ENCODE results near the gene MAP3K3.

Gene MAP3K3

DNA sequence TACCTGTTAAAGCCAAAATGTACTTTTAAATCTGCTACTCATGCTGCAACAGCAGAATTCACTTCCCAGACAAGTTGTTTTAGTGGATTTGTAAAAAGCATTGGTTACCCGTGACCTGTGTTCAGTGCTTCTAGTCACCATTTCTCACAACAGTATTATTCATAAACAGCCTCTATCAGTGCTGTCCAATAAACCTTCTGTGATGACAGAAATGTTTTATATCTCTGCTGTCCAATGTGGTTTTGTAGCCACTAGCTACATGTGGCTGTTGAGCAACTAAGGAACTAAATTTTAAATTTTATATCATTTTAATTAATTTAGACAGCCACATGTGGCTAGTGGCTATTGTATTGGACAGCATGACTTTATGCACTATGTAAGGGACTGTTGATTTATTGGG, 12.6 kb downstream of the MAP3K3 start:
- peaks cover 4 to 6% of the 10 kb centered on the region in 2 experiments for H3K36me3 ChIP-seq (ENCODE audit: control insufficient read depth in 1 of 2, insufficient read depth in 2 of 2, low read length in 2 of 2)
- H3K79me1 ChIP-seq (ENCODE audit: low read length) = no peaks in the 10 kb centered on the region
- no peak for DNase-seq
- H3K4me2 ChIP-seq (ENCODE audit: low read length) = no peak overlapping the region
- H3K27me3 ChIP-seq (ENCODE audit: insufficient read depth, low read length) = no peaks in the 10 kb centered on the region
- H3K14ac ChIP-seq (ENCODE audit: low read length) = no peak overlapping the region
- H4K8ac ChIP-seq (ENCODE audit: low read depth, low read length) = no peak overlapping the region
- H3K23ac ChIP-seq (ENCODE audit: low read length) = no peak overlapping the region
- no peak overlapping the region for H3K27ac ChIP-seq (ENCODE audit: low read depth, low read length)
- no peak overlapping the region for H4K12ac ChIP-seq (ENCODE audit: low read depth, low read length)
- no peaks in the 10 kb centered on the region for H3K79me2 ChIP-seq (ENCODE audit: control insufficient read depth, insufficient read depth, low read length, poor library complexity)
- H2BK120ac ChIP-seq (ENCODE audit: insufficient read depth, low read length, poor library complexity) = no peak overlapping the region
- no peak overlapping the region for H3K9ac ChIP-seq (ENCODE audit: low read length)
- no peaks in the 10 kb centered on the region for H3K9me3 ChIP-seq (ENCODE audit: insufficient read depth, low read depth, low read length)
- no peak overlapping the region for H2BK5ac ChIP-seq (ENCODE audit: low read depth, low read length, poor library complexity)
- H3K4me3 ChIP-seq (ENCODE audit: low read depth, low read length) = no peak overlapping the region
- no peak overlapping the region for H4K91ac ChIP-seq (ENCODE audit: low read depth, low read length)
- no peak overlapping the region for H2AFZ ChIP-seq (ENCODE audit: insufficient read depth, low read length, poor library complexity)
- peaks cover 3% of the 10 kb centered on the region in 2 experiments for H3K4me1 ChIP-seq (ENCODE audit: control insufficient read depth in 1 of 2, insufficient read depth in 2 of 2, low read length in 2 of 2)
- no peak overlapping the region for H3K4ac ChIP-seq (ENCODE audit: low read depth, low read length)
- WGBS (ENCODE audit: extremely low coverage, insufficient coverage, insufficient read length) = no CpG with 5 or more reads among the region's 1 CpG
- no peak overlapping the region for H2BK12ac ChIP-seq (ENCODE audit: low read length)
- H2AK5ac ChIP-seq (ENCODE audit: low read length) = no peak overlapping the region
- no peak overlapping the region for H3K18ac ChIP-seq (ENCODE audit: low read length)

DNA sequence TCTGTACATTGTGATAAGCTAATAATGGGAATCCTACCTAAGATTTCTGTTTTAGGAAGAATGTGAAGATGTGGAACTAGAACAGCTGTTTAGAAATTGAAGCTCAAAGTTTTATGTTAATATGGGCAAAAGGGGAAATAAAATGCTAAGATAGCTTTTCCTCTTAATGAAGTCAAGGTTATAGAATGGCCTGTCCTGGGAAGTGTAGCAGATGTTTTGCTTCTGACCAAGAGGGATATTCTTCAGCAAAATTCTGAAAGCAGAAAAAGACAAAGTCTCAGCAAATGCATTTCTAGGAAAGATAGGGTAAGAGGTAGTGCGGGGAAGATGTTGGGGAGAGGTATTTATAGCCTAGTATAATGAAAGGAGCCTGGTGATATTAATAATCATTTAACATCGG, 13.1 kb downstream of the MAP3K3 start:
- Histone ChIP-seq H4K8ac (ENCODE audit: low read depth, low read length) (no peak overlapping the region), H3K27ac (ENCODE audit: low read depth, low read length) (no peak overlapping the region), H3K4me3 (ENCODE audit: low read depth, low read length) (no peak overlapping the region), H3K27me3 (ENCODE audit: insufficient read depth, low read length) (no peaks in the 10 kb centered on the region), H4K12ac (ENCODE audit: low read depth, low read length) (no peak overlapping the region), H2AK5ac (ENCODE audit: low read length) (no peak overlapping the region), H3K4ac (ENCODE audit: low read depth, low read length) (no peak overlapping the region), H2BK120ac (ENCODE audit: insufficient read depth, low read length, poor library complexity) (no peak overlapping the region), H3K18ac (ENCODE audit: low read length) (no peak overlapping the region), H3K9ac (ENCODE audit: low read length) (no peak overlapping the region), H2BK12ac (ENCODE audit: low read length) (no peak overlapping the region), H3K4me2 (ENCODE audit: low read length) (no peak overlapping the region), H3K23ac (ENCODE audit: low read length) (no peak overlapping the region), H2BK5ac (ENCODE audit: low read depth, low read length, poor library complexity) (no peak overlapping the region), H2AFZ (ENCODE audit: insufficient read depth, low read length, poor library complexity) (no peak overlapping the region), H4K91ac (ENCODE audit: low read depth, low read length) (no peak overlapping the region), H3K4me1 (ENCODE audit: control insufficient read depth in 1 of 2, insufficient read depth in 2 of 2, low read length in 2 of 2) (peaks cover 3% of the 10 kb centered on the region in 2 experiments), H3K9me3 (ENCODE audit: insufficient read depth, low read depth, low read length) (no peaks in the 10 kb centered on the region), H3K36me3 (ENCODE audit: control insufficient read depth in 1 of 2, insufficient read depth in 2 of 2, low read length in 2 of 2) (peaks cover 4 to 6% of the 10 kb centered on the region in 2 experiments), H3K79me2 (ENCODE audit: control insufficient read depth, insufficient read depth, low read length, poor library complexity) (no peaks in the 10 kb centered on the region), H3K79me1 (ENCODE audit: low read length) (no peaks in the 10 kb centered on the region), H3K14ac (ENCODE audit: low read length) (no peak overlapping the region)
- WGBS (ENCODE audit: extremely low coverage, insufficient coverage, insufficient read length) = no CpG with 5 or more reads among the region's 2 CpGs
- DNase-seq = no peak

DNA sequence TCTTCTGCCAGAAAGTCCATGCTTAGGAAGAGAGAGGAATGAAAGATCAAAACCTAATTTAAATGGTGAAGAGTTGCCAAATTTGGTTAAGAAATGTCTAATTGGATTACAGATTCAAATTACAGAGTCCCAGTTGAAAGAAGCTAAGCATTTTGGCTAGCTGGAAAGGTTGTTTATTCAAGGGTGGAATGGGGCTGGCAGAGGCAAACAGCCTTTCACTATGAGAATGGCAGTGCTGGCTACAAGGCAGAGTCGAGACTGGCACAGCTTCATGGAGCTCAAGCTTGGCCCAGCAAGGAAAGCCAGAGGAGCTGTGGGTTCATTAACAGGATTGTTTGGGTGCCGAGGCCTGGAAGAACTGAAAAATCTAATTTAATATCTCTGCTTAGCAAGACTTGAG, 13.6 kb downstream of the MAP3K3 start:
- H3K9ac ChIP-seq (ENCODE audit: low read length) = no peak overlapping the region
- no peak overlapping the region for H3K4me3 ChIP-seq (ENCODE audit: low read depth, low read length)
- H4K12ac ChIP-seq (ENCODE audit: low read depth, low read length) = no peak overlapping the region
- no peak overlapping the region for H2BK5ac ChIP-seq (ENCODE audit: low read depth, low read length, poor library complexity)
- H3K27me3 ChIP-seq (ENCODE audit: insufficient read depth, low read length) = no peaks in the 10 kb centered on the region
- WGBS (ENCODE audit: extremely low coverage, insufficient coverage, insufficient read length) = no CpG with 5 or more reads among the region's 2 CpGs
- H3K9me3 ChIP-seq (ENCODE audit: insufficient read depth, low read depth, low read length) = no peaks in the 10 kb centered on the region
- no peak overlapping the region for H2AK5ac ChIP-seq (ENCODE audit: low read length)
- H3K23ac ChIP-seq (ENCODE audit: low read length) = no peak overlapping the region
- H3K27ac ChIP-seq (ENCODE audit: low read depth, low read length) = no peak overlapping the region
- no peak overlapping the region for H3K4me2 ChIP-seq (ENCODE audit: low read length)
- no peak overlapping the region for H2BK120ac ChIP-seq (ENCODE audit: insufficient read depth, low read length, poor library complexity)
- peaks cover 4 to 6% of the 10 kb centered on the region in 2 experiments for H3K36me3 ChIP-seq (ENCODE audit: control insufficient read depth in 1 of 2, insufficient read depth in 2 of 2, low read length in 2 of 2)
- no peak for DNase-seq
- H3K18ac ChIP-seq (ENCODE audit: low read length) = no peak overlapping the region
- no peak overlapping the region for H4K91ac ChIP-seq (ENCODE audit: low read depth, low read length)
- no peak overlapping the region for H3K14ac ChIP-seq (ENCODE audit: low read length)
- no peak overlapping the region for H4K8ac ChIP-seq (ENCODE audit: low read depth, low read length)
- no peak overlapping the region for H2AFZ ChIP-seq (ENCODE audit: insufficient read depth, low read length, poor library complexity)
- no peak overlapping the region for H3K4ac ChIP-seq (ENCODE audit: low read depth, low read length)
- no peak overlapping the region for H2BK12ac ChIP-seq (ENCODE audit: low read length)
- H3K79me1 ChIP-seq (ENCODE audit: low read length) = no peaks in the 10 kb centered on the region
- no peaks in the 10 kb centered on the region for H3K79me2 ChIP-seq (ENCODE audit: control insufficient read depth, insufficient read depth, low read length, poor library complexity)
- H3K4me1 ChIP-seq (ENCODE audit: control insufficient read depth in 1 of 2, insufficient read depth in 2 of 2, low read length in 2 of 2) = peaks cover 3% of the 10 kb centered on the region in 2 experiments

DNA sequence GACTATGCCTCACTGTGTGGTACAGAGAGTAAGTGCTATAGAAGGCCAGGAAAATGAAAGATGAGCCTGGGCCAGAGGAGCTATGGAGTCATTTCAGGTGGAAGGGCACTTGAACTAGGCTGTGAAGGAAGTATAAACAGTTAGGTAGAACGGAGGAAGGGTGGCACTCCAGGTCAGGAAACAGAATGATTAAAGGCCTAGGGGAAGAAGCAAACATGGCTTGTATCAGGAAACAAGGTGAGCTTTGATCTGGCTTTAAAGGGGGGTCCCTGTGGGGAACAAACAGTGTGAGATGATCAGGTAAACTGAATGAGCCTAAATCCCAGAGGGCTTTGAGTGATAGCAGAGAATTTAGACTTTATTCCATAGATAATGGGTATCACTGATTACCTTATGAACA, 16.9 kb downstream of the MAP3K3 start:
- Histone ChIP-seq H3K79me2 (ENCODE audit: control insufficient read depth, insufficient read depth, low read length, poor library complexity) (no peaks in the 10 kb centered on the region), H4K8ac (ENCODE audit: low read depth, low read length) (no peak overlapping the region), H3K14ac (ENCODE audit: low read length) (no peak overlapping the region), H3K79me1 (ENCODE audit: low read length) (no peaks in the 10 kb centered on the region), H3K4me2 (ENCODE audit: low read length) (no peak overlapping the region), H4K12ac (ENCODE audit: low read depth, low read length) (no peak overlapping the region), H2BK120ac (ENCODE audit: insufficient read depth, low read length, poor library complexity) (no peak overlapping the region), H3K18ac (ENCODE audit: low read length) (no peak overlapping the region), H2AK5ac (ENCODE audit: low read length) (no peak overlapping the region), H3K9me3 (ENCODE audit: insufficient read depth, low read depth, low read length) (no peaks in the 10 kb centered on the region), H2BK5ac (ENCODE audit: low read depth, low read length, poor library complexity) (no peak overlapping the region), H3K4me1 (ENCODE audit: control insufficient read depth in 1 of 2, insufficient read depth in 2 of 2, low read length in 2 of 2) (peaks cover 2 to 3% of the 10 kb centered on the region in 2 experiments), H2AFZ (ENCODE audit: insufficient read depth, low read length, poor library complexity) (no peak overlapping the region), H3K4ac (ENCODE audit: low read depth, low read length) (no peak overlapping the region), H3K9ac (ENCODE audit: low read length) (no peak overlapping the region), H2BK12ac (ENCODE audit: low read length) (no peak overlapping the region), H3K36me3 (ENCODE audit: control insufficient read depth in 1 of 2, insufficient read depth in 2 of 2, low read length in 2 of 2) (peaks cover 4 to 6% of the 10 kb centered on the region in 2 experiments), H3K23ac (ENCODE audit: low read length) (no peak overlapping the region), H3K27me3 (ENCODE audit: insufficient read depth, low read length) (no peaks in the 10 kb centered on the region), H4K91ac (ENCODE audit: low read depth, low read length) (no peak overlapping the region), H3K27ac (ENCODE audit: low read depth, low read length) (no peak overlapping the region), H3K4me3 (ENCODE audit: low read depth, low read length) (no peak overlapping the region)
- WGBS (ENCODE audit: extremely low coverage, insufficient coverage, insufficient read length) = no CpG with 5 or more reads among the region's 1 CpG
- DNase-seq = no peak

All from trophoblast cell (in vitro differentiated cells and primary cell).